ENCODE measurements around the gene GAB4. TPM values are rescaled to one million over a fixed set of nuclear protein-coding genes. Genes with fewer than 3 reads are reported as not detected.

Gene GAB4
- total and polyA plus RNA-seq, 2 of the 13 experiments (the other 11 are each of a cell fraction or from before 2014, with no cell fraction given): not detected

- no peak overlapping the region for H3K27ac ChIP-seq (ENCODE audit: extremely low read length, insufficient read depth, low read length)
- no peaks in the 10 kb centered on the region for H4K20me1 ChIP-seq (ENCODE audit: insufficient read depth, low read length)
- no peak for ATAC-seq
- no peaks in the 10 kb centered on the region for H3K9me3 ChIP-seq (ENCODE audit: low read length)
- no peaks in the 10 kb centered on the region for H3K79me2 ChIP-seq (ENCODE audit: insufficient read depth, low read length)
- WGBS (ENCODE audit: low lambda C conversion rate): 0% methylated on average over 2 of the region's 2 CpGs
- CTCF ChIA-PET (ENCODE audit: low intra/inter-chr PET ratio, low total read pairs): no interaction called here
- H3K4me2 ChIP-seq (ENCODE audit: low read depth, low read length): no peak overlapping the region
- H3K27me3 ChIP-seq (ENCODE audit: control insufficient read depth in 1 of 2, insufficient read depth in 2 of 2, low read length in 2 of 2): no peaks in the 10 kb centered on the region; a peak in 1 of 5 replicates
- no peak overlapping the region for H2AFZ ChIP-seq (ENCODE audit: low read length)
- TF ChIP-seq ZFAT (CRISPR knock-in tag; conservative IDR thresholded peaks at IDR 0.05) (no peak), ZNF616 (CRISPR knock-in tag; IDR thresholded peaks at IDR 0.05; ENCODE audit: low read depth) (no peak), ZEB1 (IDR thresholded peaks at IDR 0.05; ENCODE audit: insufficient replicate concordance, low read depth) (no peak), SP5 (CRISPR knock-in tag; IDR thresholded peaks at IDR 0.05; ENCODE audit: borderline replicate concordance, low read depth) (no peak), ZNF749 (CRISPR knock-in tag; IDR thresholded peaks at IDR 0.05; ENCODE audit: borderline replicate concordance) (no peak), HIC2 (CRISPR knock-in tag; IDR thresholded peaks at IDR 0.05; ENCODE audit: low read depth) (no peak), ZNF891 (CRISPR knock-in tag; IDR thresholded peaks at IDR 0.05) (no peak), SRSF4 (IDR thresholded peaks at IDR 0.05; ENCODE audit: low read depth, low read length, poor library complexity, severe bottlenecking) (no peak), FOXM1 (CRISPR knock-in tag; IDR thresholded peaks at IDR 0.05) (no peak), ZNF878 (CRISPR knock-in tag; IDR thresholded peaks at IDR 0.05) (no peak), ETV6 (CRISPR knock-in tag; conservative IDR thresholded peaks at IDR 0.05) (no peak)
- no peak overlapping the region for H3K9ac ChIP-seq (ENCODE audit: insufficient read depth, low read depth, low read length)
- no peak for DNase-seq (ENCODE audit: low spot score)
- no peaks in the 10 kb centered on the region for H3K36me3 ChIP-seq (replicated peaks in 1 of 2; ENCODE audit: control insufficient read depth in 1 of 2, insufficient read depth in 2 of 2, low read length in 2 of 2)
- no peak overlapping the region for H3K4me3 ChIP-seq (replicated peaks in 1 of 3; ENCODE audit: insufficient read depth in 1 of 3, low read depth in 2 of 3, low read length in 3 of 3)
- BruUV-seq (replicated peaks): no TSS peak
- intact Hi-C loops (cut with micrococcal nuclease; ENCODE audit: unreplicated experiment): no loop called here
- no peak for FAIRE-seq
- POLR2A ChIA-PET: no interaction called here
- H3K4me1 ChIP-seq (ENCODE audit: insufficient read depth, low read length): no peaks in the 10 kb centered on the region
- in situ Hi-C loops (cut with HindIII; ENCODE audit: extremely low pct_ligation_motif_present, low pct_unique_long_range_greater_than_20kb): loop anchor here (5.0 kb wide), 1 partner anchor 135 kb away; no protein-coding TSS in a partner anchor
Observed at GRCh38 chr22:16922076-16922475, 85.9 kb downstream of the GAB4 start.

Data from HepG2 (cell line).